K562 (cell line): ENCODE results near the gene GLIS1. TPM values are rescaled to one million over a fixed set of nuclear protein-coding genes. Genes with fewer than 3 reads are reported as not detected.

Source experiments
- CBFB ChIP-seq: sonication (generic); formaldehyde crosslinking; IDR thresholded peaks from 2 replicates; pipeline ENCODE4 v1.4.0; 2020; ENCODE audit warnings: mild to moderate bottlenecking, missing genetic modification reagents
- EWSR1 ChIP-seq: fragments of 450-650 bp; IDR thresholded peaks from 2 replicates; pipeline ENCODE4 v1.6.1; 2018; ENCODE audit warnings: borderline replicate concordance, mild to moderate bottlenecking, low read depth, moderate library complexity; ENCODE audit not compliant: partially characterized antibody
- FUS ChIP-seq: fragments of 200-400 bp; formaldehyde crosslinking; optimal IDR thresholded peaks from 2 replicates; pipeline ENCODE3; 2017; ENCODE audit warnings: low read depth, low read length
- GATA2 ChIP-seq: sonication (generic); formaldehyde crosslinking; IDR thresholded peaks from 2 replicates; pipeline ENCODE4 v1.4.0; 2020; ENCODE audit warnings: mild to moderate bottlenecking, missing genetic modification reagents
- KLF1 ChIP-seq: fragments of 450-650 bp; IDR thresholded peaks from 2 replicates; pipeline ENCODE4 v1.6.1; 2016; ENCODE audit warnings: missing genetic modification characterization, missing compliant biosample characterization
- TCF7 ChIP-seq: sonication (generic); IDR thresholded peaks from 2 replicates; pipeline ENCODE4 v1.6.1; 2016; ENCODE audit warnings: antibody characterized with exemption, borderline replicate concordance
- ZNF695 ChIP-seq: fragments of 450-650 bp; formaldehyde crosslinking; IDR thresholded peaks from 2 replicates; pipeline ENCODE4 v1.4.0; 2020; ENCODE audit warnings: mild to moderate bottlenecking, moderate library complexity
- polyA plus RNA-seq, 8 experiments: library from polyadenylated mRNA; depleted of rRNA in 4 of 8; stranded (reverse) in 5 of 8; unstranded in 3 of 8; fragments of >200 nt; fragmentation: Nextera tagmentation in 2 of 8; fragmentation: Illumina TruSeq in 1 of 8; extraction: Ambion mirVana in 2 of 8; extraction: Trizol in 1 of 8; gene quantifications; 2 replicates each; pipeline versions ENCODE4 v1.2.1 to v1.2.3, GENCODE V29; 2011 to 2014; ENCODE audit warnings: inconsistent platforms in 1 of 8, missing spikeins in 1 of 8
- total RNA-seq, 7 experiments: library from RNA; depleted of rRNA in 6 of 7; stranded (reverse); fragments of >200 nt in 6 of 7; fragmentation: Illumina TruSeq in 2 of 7; extraction: Trizol in 2 of 7; gene quantifications; 2 replicates each; pipeline versions ENCODE4 v1.2.1 to v1.2.3, GENCODE V29; 2011 to 2021; ENCODE audit warnings: low replicate concordance in 1 of 7
- TF ChIP-seq, protein P1 (sequence below), 3 experiments: fragments of 200-800 bp in 1 of 3; sonication (Bioruptor generic) in 1 of 3; sonication (generic) in 1 of 3; formaldehyde crosslinking in 1 of 3; IDR thresholded peaks; 2 replicates each; pipeline versions ENCODE4 v1.6.1 to v1.8.0; 2016 to 2022; ENCODE audit warnings: mild to moderate bottlenecking in 2 of 3, missing compliant biosample characterization in 2 of 3, missing genetic modification characterization in 2 of 3, missing genetic modification reagents in 1 of 3
- TF ChIP-seq, protein P2 (sequence below): IDR thresholded peaks from 2 replicates; pipeline ENCODE4 v1.6.1; 2014; ENCODE audit warnings: antibody characterized with exemption

The GLIS1 gene
- total and polyA plus RNA-seq, 9 of the 15 experiments (the other 6 are each of a cell fraction or from before 2014, with no cell fraction given): not detected

DNA sequence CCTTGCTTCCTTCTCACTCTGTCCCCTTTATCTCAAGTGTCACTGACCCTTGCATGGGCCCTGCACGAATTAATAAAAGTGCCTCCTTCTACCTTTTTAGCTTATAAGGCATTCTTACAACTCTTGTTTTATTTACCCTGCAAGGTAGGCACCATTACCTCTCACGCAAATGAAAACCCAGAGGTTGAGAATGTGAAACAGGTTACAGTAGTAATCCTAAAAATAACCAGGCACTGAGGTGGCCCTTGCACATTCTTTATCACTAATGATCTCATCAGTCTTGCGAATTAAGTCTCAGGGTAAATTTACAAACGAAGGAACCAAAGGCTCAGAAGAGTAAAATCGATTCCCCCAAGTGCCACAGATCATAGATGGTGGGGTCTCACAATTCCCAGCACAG lies 3.7 kb downstream of the GLIS1 start (continued):
- TF ChIP-seq, protein P1, sequence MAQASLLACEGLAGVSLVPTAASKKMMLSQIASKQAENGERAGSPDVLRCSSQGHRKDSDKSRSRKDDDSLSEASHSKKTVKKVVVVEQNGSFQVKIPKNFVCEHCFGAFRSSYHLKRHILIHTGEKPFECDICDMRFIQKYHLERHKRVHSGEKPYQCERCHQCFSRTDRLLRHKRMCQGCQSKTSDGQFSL (CRISPR knock-in tag; IDR thresholded peaks at IDR 0.05): no peak
- TF ChIP-seq, protein P1 (tag; IDR thresholded peaks at IDR 0.05): no peak
- TF ChIP-seq CBFB: no peak
- TF ChIP-seq, protein P2, sequence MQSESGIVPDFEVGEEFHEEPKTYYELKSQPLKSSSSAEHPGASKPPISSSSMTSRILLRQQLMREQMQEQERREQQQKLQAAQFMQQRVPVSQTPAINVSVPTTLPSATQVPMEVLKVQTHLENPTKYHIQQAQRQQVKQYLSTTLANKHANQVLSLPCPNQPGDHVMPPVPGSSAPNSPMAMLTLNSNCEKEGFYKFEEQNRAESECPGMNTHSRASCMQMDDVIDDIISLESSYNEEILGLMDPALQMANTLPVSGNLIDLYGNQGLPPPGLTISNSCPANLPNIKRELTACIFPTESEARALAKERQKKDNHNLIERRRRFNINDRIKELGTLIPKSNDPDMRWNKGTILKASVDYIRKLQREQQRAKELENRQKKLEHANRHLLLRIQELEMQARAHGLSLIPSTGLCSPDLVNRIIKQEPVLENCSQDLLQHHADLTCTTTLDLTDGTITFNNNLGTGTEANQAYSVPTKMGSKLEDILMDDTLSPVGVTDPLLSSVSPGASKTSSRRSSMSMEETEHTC: no peak
- TF ChIP-seq KLF1: no peak
- no peak for TF ChIP-seq TCF7
- no peak for TF ChIP-seq GATA2 (CRISPR knock-in tag)
- TF ChIP-seq FUS: no peak
- TF ChIP-seq EWSR1: no peak
- TF ChIP-seq ZNF695 (CRISPR knock-in tag): no peak
